HG03558 (cell line): ENCODE measurements around the gene CCSAP.
A peak's percentile ranks its signal among the peaks of the same experiment; 100 is the strongest.
"Not testable (repeated sequence)": the region's sequence is repeated elsewhere in the genome, so short reads cannot be mapped to it uniquely, and the experiment has no call there.

Source experiments
- ATAC-seq: cut with Tn5 transposase; IDR thresholded peaks from one replicate; pipeline ENCODE4 v1.9.1; 2021; ENCODE audit warnings: moderate number of reproducible peaks; ENCODE audit not compliant: unreplicated experiment; ENCODE audit errors: extremely low read depth

Gene CCSAP

GRCh38 chr1:229342656-229343569 is at the start of gene CCSAP:
TSS of gene CCSAP (minus strand) at chr1:229343047. CDS start at chr1:229342465, 582 bp downstream.
- ATAC-seq, result peak; percentile 21

GRCh38 chr1:229390130-229390529 is 47.3 kb upstream of the CCSAP start:
- ATAC-seq, result no peak

- ATAC-seq, result no peak
Observed at GRCh38 chr1:229388897-229389580, 46.2 kb upstream of the CCSAP start.

- no peak for ATAC-seq
Observed at GRCh38 chr1:229385853-229386456, 43.1 kb upstream of the CCSAP start.

GRCh38 chr1:229384822-229385221 is 42.0 kb upstream of the CCSAP start:
- ATAC-seq, result no peak

GRCh38 chr1:229383961-229384360 is 41.1 kb upstream of the CCSAP start:
- no peak for ATAC-seq

- ATAC-seq, result no peak
Observed at GRCh38 chr1:229383188-229383587, 40.3 kb upstream of the CCSAP start.

- ATAC-seq, result no peak
Observed at GRCh38 chr1:229381234-229381633, 38.4 kb upstream of the CCSAP start.

- no peak for ATAC-seq
Observed at GRCh38 chr1:229380536-229381160, 37.8 kb upstream of the CCSAP start.

GRCh38 chr1:229379846-229380245 is 37.0 kb upstream of the CCSAP start:
- no peak for ATAC-seq

- no peak for ATAC-seq
Observed at GRCh38 chr1:229378586-229379367, 35.9 kb upstream of the CCSAP start.

GRCh38 chr1:229378035-229378434 is 35.2 kb upstream of the CCSAP start:
- not testable (repeated sequence) for ATAC-seq

GRCh38 chr1:229377429-229377828 is 34.6 kb upstream of the CCSAP start:
- ATAC-seq, result no peak

GRCh38 chr1:229376521-229376920 is 33.7 kb upstream of the CCSAP start:
- no peak for ATAC-seq

- ATAC-seq, result no peak
Observed at GRCh38 chr1:229374485-229374884, 31.6 kb upstream of the CCSAP start.

- ATAC-seq, result no peak
Observed at GRCh38 chr1:229373395-229373794, 30.5 kb upstream of the CCSAP start.

- ATAC-seq, result no peak
Observed at GRCh38 chr1:229372251-229372650, 29.4 kb upstream of the CCSAP start.

- ATAC-seq, result no peak
Observed at GRCh38 chr1:229371624-229372023, 28.8 kb upstream of the CCSAP start.

GRCh38 chr1:229370601-229371021 is 27.8 kb upstream of the CCSAP start:
- no peak for ATAC-seq

- ATAC-seq, result peak; percentile 60
Observed at GRCh38 chr1:229368347-229368746, 25.5 kb upstream of the CCSAP start.
